Smooth muscle cell (in vitro differentiated cells): Measurements from ENCODE around the gene RHBDL2. TPM values are rescaled to one million over a fixed set of nuclear protein-coding genes. Genes with fewer than 3 reads are reported as not detected.
"Not testable (repeated sequence)": the region's sequence is repeated elsewhere in the genome, so short reads cannot be mapped to it uniquely, and the experiment has no call there.

Source experiments
- DNase-seq: peaks from one replicate; lab custom pipeline; 2025; ENCODE audit not compliant: unreplicated experiment; lab: John Stamatoyannopoulos, UW
- H2AFZ ChIP-seq: fragments of 200-600 bp; sonication (generic); 2 replicates; pipeline ENCODE4 v1.6.0; 2016; ENCODE audit warnings: antibody characterized with exemption, low read depth, mild to moderate bottlenecking
- H3F3A ChIP-seq: fragments of 200-600 bp; sonication (generic); 2 replicates; pipeline ENCODE4 v1.6.0; 2017; ENCODE audit warnings: antibody characterized with exemption, low read depth
- H3K27ac ChIP-seq: fragments of 200-600 bp; sonication (generic); 2 replicates; pipeline ENCODE4 v1.5.1; 2016; ENCODE audit warnings: low read depth, mild to moderate bottlenecking
- H3K27me3 ChIP-seq: fragments of 200-600 bp; sonication (generic); 2 replicates; pipeline ENCODE4 v1.6.1; 2016; ENCODE audit warnings: low read depth, mild to moderate bottlenecking
- H3K36me3 ChIP-seq: fragments of 200-600 bp; sonication (generic); 2 replicates; pipeline ENCODE4 v1.5.1; 2016; ENCODE audit warnings: low read depth
- H3K4me1 ChIP-seq: fragments of 200-600 bp; sonication (generic); 2 replicates; pipeline ENCODE4 v1.5.1; 2016; ENCODE audit warnings: low read depth
- H3K4me2 ChIP-seq: fragments of 200-600 bp; sonication (generic); 2 replicates; pipeline ENCODE4 v1.6.0; 2016; ENCODE audit warnings: mild to moderate bottlenecking
- H3K4me3 ChIP-seq: fragments of 200-600 bp; sonication (generic); 2 replicates; pipeline ENCODE4 v1.5.1; 2016; ENCODE audit warnings: mild to moderate bottlenecking
- H3K79me2 ChIP-seq: fragments of 200-600 bp; sonication (generic); 2 replicates; pipeline ENCODE4 v1.6.0; 2016; ENCODE audit warnings: low read depth, mild to moderate bottlenecking
- H3K9ac ChIP-seq: fragments of 200-600 bp; sonication (generic); 2 replicates; pipeline ENCODE4 v1.6.0; 2016; ENCODE audit warnings: low read depth
- H3K9me3 ChIP-seq: fragments of 200-600 bp; sonication (generic); replicated peaks from 2 replicates; pipeline ENCODE4 v1.5.1; 2016; ENCODE audit warnings: low read depth
- H4K20me1 ChIP-seq: fragments of 200-600 bp; sonication (generic); 2 replicates; pipeline ENCODE4 v1.6.0; 2016; ENCODE audit warnings: low read depth
- WGBS: methylation state at CpG from one replicate; pipeline ENCODE4 v1.1.7; 2016; ENCODE audit warnings: low lambda C conversion rate; 5-methylcytosine and 5-hydroxymethylcytosine counted together
- polyA plus RNA-seq: library from polyadenylated mRNA; unstranded; fragments of >200 nt; fragmentation: Nextera tagmentation; extraction: Ambion mirVana; gene quantifications from 2 replicates; pipeline ENCODE4 v1.2.1, GENCODE V29; 2016
- total RNA-seq: library from RNA; depleted of rRNA; stranded (reverse); fragments of >200 nt; gene quantifications from 2 replicates; pipeline ENCODE4 v1.2.3, GENCODE V29; 2014
- TF ChIP-seq, protein P1 (sequence below): fragments of 200-600 bp; sonication (generic); IDR thresholded peaks from 2 replicates; pipeline ENCODE4 v1.5.1; 2017; ENCODE audit warnings: borderline replicate concordance, mild to moderate bottlenecking, antibody characterized with exemption; ENCODE audit not compliant: insufficient read depth, poor library complexity, severe bottlenecking

Gene RHBDL2
- total and polyA plus RNA-seq, 2 experiments from 2014 or later, result not detected

DNA sequence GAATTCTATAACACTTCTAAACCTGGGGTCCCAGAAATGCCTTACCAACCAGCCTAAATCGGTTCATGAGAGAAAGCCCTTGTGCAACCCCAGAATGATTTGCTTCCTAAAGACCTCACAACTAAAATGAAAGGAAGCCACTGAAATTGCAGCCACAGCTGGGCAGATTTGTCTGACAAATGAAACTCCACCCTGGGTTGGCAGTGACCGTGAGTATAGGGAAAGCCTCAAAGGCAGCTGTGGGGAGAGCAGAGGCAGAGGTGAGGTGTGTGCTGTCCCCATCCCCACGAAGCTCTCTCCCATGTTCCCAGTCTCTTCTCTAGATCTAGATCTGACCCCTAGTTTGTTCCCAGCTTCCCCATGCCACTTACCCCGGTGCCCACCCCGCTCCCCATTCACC is 23.1 kb downstream of the RHBDL2 start:
- H4K20me1 ChIP-seq, result no peaks in the 10 kb centered on the region
- no peak overlapping the region for H3K9ac ChIP-seq
- H3K79me2 ChIP-seq, result no peaks in the 10 kb centered on the region
- DNase-seq, result no peak
- 85% methylated on average over 5 of the region's 5 CpGs for WGBS
- no peak overlapping the region for H3K4me2 ChIP-seq
- no peak overlapping the region for H3K27ac ChIP-seq
- H2AFZ ChIP-seq, result no peak overlapping the region
- TF ChIP-seq, protein P1, sequence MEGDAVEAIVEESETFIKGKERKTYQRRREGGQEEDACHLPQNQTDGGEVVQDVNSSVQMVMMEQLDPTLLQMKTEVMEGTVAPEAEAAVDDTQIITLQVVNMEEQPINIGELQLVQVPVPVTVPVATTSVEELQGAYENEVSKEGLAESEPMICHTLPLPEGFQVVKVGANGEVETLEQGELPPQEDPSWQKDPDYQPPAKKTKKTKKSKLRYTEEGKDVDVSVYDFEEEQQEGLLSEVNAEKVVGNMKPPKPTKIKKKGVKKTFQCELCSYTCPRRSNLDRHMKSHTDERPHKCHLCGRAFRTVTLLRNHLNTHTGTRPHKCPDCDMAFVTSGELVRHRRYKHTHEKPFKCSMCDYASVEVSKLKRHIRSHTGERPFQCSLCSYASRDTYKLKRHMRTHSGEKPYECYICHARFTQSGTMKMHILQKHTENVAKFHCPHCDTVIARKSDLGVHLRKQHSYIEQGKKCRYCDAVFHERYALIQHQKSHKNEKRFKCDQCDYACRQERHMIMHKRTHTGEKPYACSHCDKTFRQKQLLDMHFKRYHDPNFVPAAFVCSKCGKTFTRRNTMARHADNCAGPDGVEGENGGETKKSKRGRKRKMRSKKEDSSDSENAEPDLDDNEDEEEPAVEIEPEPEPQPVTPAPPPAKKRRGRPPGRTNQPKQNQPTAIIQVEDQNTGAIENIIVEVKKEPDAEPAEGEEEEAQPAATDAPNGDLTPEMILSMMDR, result no peak
- no peaks in the 10 kb centered on the region for H3K27me3 ChIP-seq
- H3K36me3 ChIP-seq, result no peaks in the 10 kb centered on the region
- no peaks in the 10 kb centered on the region for H3F3A ChIP-seq
- H3K4me1 ChIP-seq, result no peaks in the 10 kb centered on the region
- H3K4me3 ChIP-seq, result no peak overlapping the region
- H3K9me3 ChIP-seq, result no peaks in the 10 kb centered on the region

DNA sequence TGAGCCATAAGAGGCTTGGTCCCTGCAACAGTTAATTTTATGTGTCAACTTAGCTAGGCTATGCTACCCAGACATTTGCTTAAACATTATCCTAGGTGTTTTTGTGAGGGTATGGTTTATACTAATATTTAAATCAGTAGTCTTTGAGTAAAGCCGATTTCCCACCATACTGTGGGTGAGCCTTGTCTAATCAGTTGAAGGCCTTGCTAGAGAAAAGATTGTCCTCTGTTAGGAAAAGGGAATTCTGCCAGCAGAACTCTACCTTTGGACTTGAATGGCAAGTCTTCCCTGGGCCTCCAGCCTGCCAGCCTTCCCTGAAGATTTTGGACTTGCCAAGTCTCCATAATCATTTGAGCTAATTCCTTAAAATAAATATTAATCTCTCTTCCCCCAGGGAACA is 23.9 kb downstream of the RHBDL2 start:
- 91% methylated on average over 1 of the region's 1 CpG for WGBS
- DNase-seq, result no peak
- no peaks in the 10 kb centered on the region for H4K20me1 ChIP-seq
- TF ChIP-seq, protein P1, result no peak
- H3K36me3 ChIP-seq, result no peaks in the 10 kb centered on the region
- H3K4me3 ChIP-seq, result no peak overlapping the region
- H3K9me3 ChIP-seq, result no peaks in the 10 kb centered on the region
- H3K4me2 ChIP-seq, result no peak overlapping the region
- H2AFZ ChIP-seq, result no peak overlapping the region
- no peak overlapping the region for H3K9ac ChIP-seq
- H3K4me1 ChIP-seq, result no peaks in the 10 kb centered on the region
- no peaks in the 10 kb centered on the region for H3K79me2 ChIP-seq
- no peaks in the 10 kb centered on the region for H3K27me3 ChIP-seq
- no peaks in the 10 kb centered on the region for H3F3A ChIP-seq
- H3K27ac ChIP-seq, result no peak overlapping the region

GRCh38 chr1:38917337-38917736 is 24.3 kb downstream of the RHBDL2 start:
- Histone ChIP-seq H3K27ac (no peak overlapping the region), H3F3A (no peaks in the 10 kb centered on the region), H3K36me3 (no peaks in the 10 kb centered on the region), H3K9ac (no peak overlapping the region), H3K79me2 (no peaks in the 10 kb centered on the region), H3K4me2 (no peak overlapping the region), H3K4me3 (no peak overlapping the region), H3K4me1 (no peaks in the 10 kb centered on the region), H4K20me1 (no peaks in the 10 kb centered on the region), H3K27me3 (no peaks in the 10 kb centered on the region), H2AFZ (no peak overlapping the region), H3K9me3 (no peaks in the 10 kb centered on the region)
- 93% methylated on average over 3 of the region's 3 CpGs for WGBS
- DNase-seq, result no peak
- TF ChIP-seq, protein P1, result no peak

GRCh38 chr1:38915352-38915948 is 26.2 kb downstream of the RHBDL2 start:
- Histone ChIP-seq H3K4me2 (no peak overlapping the region), H4K20me1 (no peaks in the 10 kb centered on the region), H3K27me3 (no peaks in the 10 kb centered on the region), H3K36me3 (no peaks in the 10 kb centered on the region), H3K4me1 (no peaks in the 10 kb centered on the region), H3K27ac (no peak overlapping the region), H2AFZ (no peak overlapping the region), H3K4me3 (no peak overlapping the region), H3K9me3 (no peaks in the 10 kb centered on the region), H3K79me2 (no peaks in the 10 kb centered on the region), H3K9ac (no peak overlapping the region), H3F3A (no peaks in the 10 kb centered on the region)
- TF ChIP-seq, protein P1, result no peak
- WGBS, result 64% methylated on average over 3 of the region's 3 CpGs
- DNase-seq, result no peak

DNA sequence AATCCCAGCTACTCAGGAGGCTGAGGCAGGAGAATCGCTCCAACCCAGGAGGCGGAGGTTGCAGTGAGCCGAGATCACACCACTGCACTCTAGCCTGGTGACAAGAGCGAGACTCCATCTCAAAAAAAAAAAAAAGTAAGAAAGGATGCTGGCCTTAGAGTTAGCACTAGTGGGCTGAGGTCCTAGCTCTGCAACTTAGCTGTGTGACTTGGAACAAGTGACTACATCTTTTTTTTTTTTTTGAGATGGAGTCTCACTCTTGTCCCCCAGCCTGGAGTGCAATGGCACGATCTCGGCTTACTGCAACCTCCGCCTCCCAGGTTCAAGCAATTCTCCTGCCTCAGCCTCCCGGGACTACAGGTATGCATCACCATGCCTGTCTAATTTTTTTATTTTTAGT is 26.7 kb downstream of the RHBDL2 start:
- not testable (repeated sequence) for H3F3A ChIP-seq, H3K27me3 ChIP-seq, H3K79me2 ChIP-seq, H3K4me2 ChIP-seq, H3K4me3 ChIP-seq, H4K20me1 ChIP-seq, DNase-seq, H3K27ac ChIP-seq, H2AFZ ChIP-seq, H3K9me3 ChIP-seq, H3K4me1 ChIP-seq, H3K9ac ChIP-seq, H3K36me3 ChIP-seq
- 98% methylated on average over 8 of the region's 8 CpGs for WGBS
